ENCODE data around the gene ZNF112.

DNA sequence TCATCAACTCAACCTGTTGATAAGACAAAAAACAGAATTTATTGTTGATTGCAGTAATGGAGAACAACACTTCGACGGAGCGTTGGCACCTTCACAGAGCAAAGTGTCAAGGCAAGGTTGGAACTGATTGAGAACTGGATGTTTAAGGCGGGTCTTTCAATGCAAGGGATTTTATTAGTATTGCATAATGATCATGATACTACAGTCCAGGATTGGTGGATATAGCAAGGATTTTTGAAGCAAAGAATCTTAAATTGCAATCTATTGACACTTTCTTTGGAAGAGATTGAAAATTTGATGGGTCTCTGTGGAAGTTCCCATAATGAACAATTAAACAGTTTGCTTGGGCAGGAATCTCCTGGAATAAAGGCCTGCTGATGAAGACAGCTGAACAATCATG is 51.0 kb downstream of the ZNF112 start:
- TF ChIP-seq, protein P1, sequence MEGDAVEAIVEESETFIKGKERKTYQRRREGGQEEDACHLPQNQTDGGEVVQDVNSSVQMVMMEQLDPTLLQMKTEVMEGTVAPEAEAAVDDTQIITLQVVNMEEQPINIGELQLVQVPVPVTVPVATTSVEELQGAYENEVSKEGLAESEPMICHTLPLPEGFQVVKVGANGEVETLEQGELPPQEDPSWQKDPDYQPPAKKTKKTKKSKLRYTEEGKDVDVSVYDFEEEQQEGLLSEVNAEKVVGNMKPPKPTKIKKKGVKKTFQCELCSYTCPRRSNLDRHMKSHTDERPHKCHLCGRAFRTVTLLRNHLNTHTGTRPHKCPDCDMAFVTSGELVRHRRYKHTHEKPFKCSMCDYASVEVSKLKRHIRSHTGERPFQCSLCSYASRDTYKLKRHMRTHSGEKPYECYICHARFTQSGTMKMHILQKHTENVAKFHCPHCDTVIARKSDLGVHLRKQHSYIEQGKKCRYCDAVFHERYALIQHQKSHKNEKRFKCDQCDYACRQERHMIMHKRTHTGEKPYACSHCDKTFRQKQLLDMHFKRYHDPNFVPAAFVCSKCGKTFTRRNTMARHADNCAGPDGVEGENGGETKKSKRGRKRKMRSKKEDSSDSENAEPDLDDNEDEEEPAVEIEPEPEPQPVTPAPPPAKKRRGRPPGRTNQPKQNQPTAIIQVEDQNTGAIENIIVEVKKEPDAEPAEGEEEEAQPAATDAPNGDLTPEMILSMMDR (IDR thresholded peaks at IDR 0.05) = no peak
- no peak for TF ChIP-seq POLR2A (IDR thresholded peaks at IDR 0.05)

All from testis (tissue), 2 donors.